ENCODE data around the gene S100PBP.

DNA sequence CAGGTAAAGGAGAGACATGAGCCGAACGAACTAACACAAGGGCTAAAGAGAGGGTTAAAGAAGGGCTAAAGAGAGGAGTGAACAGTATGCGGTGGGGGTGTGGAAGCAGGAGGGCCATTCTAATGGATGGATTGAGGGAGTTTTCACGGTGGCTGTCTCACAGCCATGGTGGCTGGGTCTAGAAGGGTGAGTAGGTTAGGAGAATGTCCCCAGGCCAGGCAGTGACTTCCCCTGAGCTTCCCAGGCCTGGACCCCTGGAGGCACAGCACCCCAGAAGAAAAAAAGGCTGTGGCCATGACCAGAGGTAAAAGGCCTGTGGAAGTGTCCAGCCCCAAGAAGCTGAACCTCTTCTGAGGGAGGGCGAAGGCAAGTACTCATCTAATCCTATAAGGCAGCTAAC, 49.7 kb downstream of the S100PBP start:
- TF ChIP-seq EP300 (IDR thresholded peaks at IDR 0.05; ENCODE audit: borderline replicate concordance in 1 of 2, low read depth in 1 of 2, low read length in 1 of 2) = no peak
- TF ChIP-seq, protein P1, sequence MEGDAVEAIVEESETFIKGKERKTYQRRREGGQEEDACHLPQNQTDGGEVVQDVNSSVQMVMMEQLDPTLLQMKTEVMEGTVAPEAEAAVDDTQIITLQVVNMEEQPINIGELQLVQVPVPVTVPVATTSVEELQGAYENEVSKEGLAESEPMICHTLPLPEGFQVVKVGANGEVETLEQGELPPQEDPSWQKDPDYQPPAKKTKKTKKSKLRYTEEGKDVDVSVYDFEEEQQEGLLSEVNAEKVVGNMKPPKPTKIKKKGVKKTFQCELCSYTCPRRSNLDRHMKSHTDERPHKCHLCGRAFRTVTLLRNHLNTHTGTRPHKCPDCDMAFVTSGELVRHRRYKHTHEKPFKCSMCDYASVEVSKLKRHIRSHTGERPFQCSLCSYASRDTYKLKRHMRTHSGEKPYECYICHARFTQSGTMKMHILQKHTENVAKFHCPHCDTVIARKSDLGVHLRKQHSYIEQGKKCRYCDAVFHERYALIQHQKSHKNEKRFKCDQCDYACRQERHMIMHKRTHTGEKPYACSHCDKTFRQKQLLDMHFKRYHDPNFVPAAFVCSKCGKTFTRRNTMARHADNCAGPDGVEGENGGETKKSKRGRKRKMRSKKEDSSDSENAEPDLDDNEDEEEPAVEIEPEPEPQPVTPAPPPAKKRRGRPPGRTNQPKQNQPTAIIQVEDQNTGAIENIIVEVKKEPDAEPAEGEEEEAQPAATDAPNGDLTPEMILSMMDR (IDR thresholded peaks at IDR 0.05) = no peak
- TF ChIP-seq, protein P2, sequence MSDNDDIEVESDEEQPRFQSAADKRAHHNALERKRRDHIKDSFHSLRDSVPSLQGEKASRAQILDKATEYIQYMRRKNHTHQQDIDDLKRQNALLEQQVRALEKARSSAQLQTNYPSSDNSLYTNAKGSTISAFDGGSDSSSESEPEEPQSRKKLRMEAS (IDR thresholded peaks at IDR 0.05; ENCODE audit: low read depth) = no peak
- TF ChIP-seq EZH2phosphoT487 (IDR thresholded peaks at IDR 0.05; ENCODE audit: borderline replicate concordance, low read depth) = no peak
- TF ChIP-seq MXI1 (IDR thresholded peaks at IDR 0.05; ENCODE audit: low read depth, low read length) = no peak
- no peak for TF ChIP-seq ELF1 (IDR thresholded peaks at IDR 0.05)
- no peak for TF ChIP-seq POLR2AphosphoS5 (IDR thresholded peaks at IDR 0.05; ENCODE audit: low read depth, low read length)

Measured in SK-N-SH (cell line).